Gastrocnemius medialis (tissue), 4 donors: ENCODE results near the gene ACP6.

Source experiments
- POLR2A ChIP-seq, 2 donors: fragments of 450-650 bp; IDR thresholded peaks; one replicate each; pipeline ENCODE4 v1.6.1; 2017; ENCODE audit warnings: antibody characterized with exemption in 2 of 2, mild to moderate bottlenecking in 2 of 2, moderate library complexity in 2 of 2
- TF ChIP-seq, protein P1 (sequence below), 5 experiments: fragments of 450-650 bp in 3 of 5; fragments of 200-600 bp in 2 of 5; sonication (generic) in 2 of 5; IDR thresholded peaks in 4 of 5; conservative IDR thresholded peaks in 1 of 5; 1 replicate in 4 of 5; 2 replicates in 1 of 5; pipeline ENCODE4 v1.5.1; 2016 to 2019; ENCODE audit warnings: antibody characterized with exemption in 5 of 5, mild to moderate bottlenecking in 3 of 5, moderate library complexity in 3 of 5

DNA sequence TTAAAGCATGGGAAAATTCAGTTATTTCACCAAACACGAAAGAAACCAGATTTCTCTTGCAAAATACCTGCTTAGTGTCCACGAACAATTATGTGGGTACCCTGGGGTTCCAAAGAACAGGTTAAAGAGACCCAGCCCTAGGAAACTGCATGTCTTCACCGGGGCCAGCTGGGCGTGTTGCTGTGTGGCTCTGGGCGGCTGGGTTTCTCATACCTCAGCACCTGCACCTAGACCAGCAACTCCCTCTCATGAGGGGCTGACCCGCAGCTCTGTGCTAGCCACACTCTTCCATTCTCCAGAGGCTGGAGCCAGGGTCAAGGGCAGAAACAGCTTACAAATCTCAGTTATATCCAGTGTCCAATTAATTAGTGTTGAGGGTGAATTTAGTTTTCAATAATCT is 40.3 kb downstream of the ACP6 start:
- TF ChIP-seq POLR2A (IDR thresholded peaks at IDR 0.05) = no peak
- TF ChIP-seq, protein P1, sequence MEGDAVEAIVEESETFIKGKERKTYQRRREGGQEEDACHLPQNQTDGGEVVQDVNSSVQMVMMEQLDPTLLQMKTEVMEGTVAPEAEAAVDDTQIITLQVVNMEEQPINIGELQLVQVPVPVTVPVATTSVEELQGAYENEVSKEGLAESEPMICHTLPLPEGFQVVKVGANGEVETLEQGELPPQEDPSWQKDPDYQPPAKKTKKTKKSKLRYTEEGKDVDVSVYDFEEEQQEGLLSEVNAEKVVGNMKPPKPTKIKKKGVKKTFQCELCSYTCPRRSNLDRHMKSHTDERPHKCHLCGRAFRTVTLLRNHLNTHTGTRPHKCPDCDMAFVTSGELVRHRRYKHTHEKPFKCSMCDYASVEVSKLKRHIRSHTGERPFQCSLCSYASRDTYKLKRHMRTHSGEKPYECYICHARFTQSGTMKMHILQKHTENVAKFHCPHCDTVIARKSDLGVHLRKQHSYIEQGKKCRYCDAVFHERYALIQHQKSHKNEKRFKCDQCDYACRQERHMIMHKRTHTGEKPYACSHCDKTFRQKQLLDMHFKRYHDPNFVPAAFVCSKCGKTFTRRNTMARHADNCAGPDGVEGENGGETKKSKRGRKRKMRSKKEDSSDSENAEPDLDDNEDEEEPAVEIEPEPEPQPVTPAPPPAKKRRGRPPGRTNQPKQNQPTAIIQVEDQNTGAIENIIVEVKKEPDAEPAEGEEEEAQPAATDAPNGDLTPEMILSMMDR (IDR thresholded peaks at IDR 0.05 in 4 of 5, conservative IDR thresholded peaks at IDR 0.05 in 1 of 5) = no peak
